GM18505 (cell line): ENCODE measurements around the gene CTU2.
A peak's percentile ranks its signal among the peaks of the same experiment; 100 is the strongest.

Source experiments
- ATAC-seq: cut with Tn5 transposase; IDR thresholded peaks from one replicate; pipeline ENCODE4 v1.9.1; 2021; ENCODE audit not compliant: unreplicated experiment
- POLR2A ChIP-seq: IDR thresholded peaks from 4 replicates; pipeline ENCODE4 v1.6.1; 2011; ENCODE audit warnings: borderline replicate concordance; ENCODE audit not compliant: insufficient read depth, insufficient read length; ENCODE audit errors: extremely low read depth

The CTU2 gene

GRCh38 chr16:88697831-88698615 lies 8.3 kb upstream of the CTU2 start:
- no peak for TF ChIP-seq POLR2A
- no peak for ATAC-seq

- no peak for TF ChIP-seq POLR2A
- ATAC-seq: no peak
Observed at GRCh38 chr16:88698646-88699045, 7.7 kb upstream of the CTU2 start.

- TF ChIP-seq POLR2A: no peak
- ATAC-seq: no peak
Observed at GRCh38 chr16:88699180-88699579, 7.1 kb upstream of the CTU2 start.

GRCh38 chr16:88700322-88700635 lies 6.0 kb upstream of the CTU2 start:
- no peak for ATAC-seq
- TF ChIP-seq POLR2A: no peak

GRCh38 chr16:88700636-88701482 lies 5.4 kb upstream of the CTU2 start:
- ATAC-seq: peak; percentile 58
- TF ChIP-seq POLR2A: peak; percentile 57

- ATAC-seq: no peak
- no peak for TF ChIP-seq POLR2A
Observed at GRCh38 chr16:88701581-88702370, 4.5 kb upstream of the CTU2 start.

- ATAC-seq: no peak
- no peak for TF ChIP-seq POLR2A
Observed at GRCh38 chr16:88702371-88703210, 3.7 kb upstream of the CTU2 start.

GRCh38 chr16:88703486-88704309 lies 2.6 kb upstream of the CTU2 start:
- ATAC-seq: no peak

GRCh38 chr16:88705076-88705684 lies 1.1 kb upstream of the CTU2 start:
- no peak for ATAC-seq
- no peak for TF ChIP-seq POLR2A

More at GRCh38 chr16:88703486-88704309, 2.6 kb upstream of the CTU2 start:
- peak; percentile 62 for TF ChIP-seq POLR2A

- no peak for TF ChIP-seq POLR2A
- ATAC-seq: peak; percentile 15
Observed at GRCh38 chr16:88705801-88706228, 488 bp upstream of the CTU2 start.
